ENCODE measurements around the gene KCNJ8.

KCNJ8 gene

GRCh38 chr12:21757735-21758134 lies 16.8 kb downstream of the KCNJ8 start:
- no peak for TF ChIP-seq CTCF (IDR thresholded peaks at IDR 0.05; ENCODE audit: control extremely low read depth, extremely low read depth, low read depth, missing control alignments)
- CTCF ChIA-PET = interaction anchor here (1.0 kb wide), 1 partner anchor 16 kb away, joined by 3 read pairs; no protein-coding TSS in a partner anchor
- POLR2A ChIA-PET = no interaction called here
- no peak for DNase-seq (ENCODE audit: extremely low spot score)

DNA sequence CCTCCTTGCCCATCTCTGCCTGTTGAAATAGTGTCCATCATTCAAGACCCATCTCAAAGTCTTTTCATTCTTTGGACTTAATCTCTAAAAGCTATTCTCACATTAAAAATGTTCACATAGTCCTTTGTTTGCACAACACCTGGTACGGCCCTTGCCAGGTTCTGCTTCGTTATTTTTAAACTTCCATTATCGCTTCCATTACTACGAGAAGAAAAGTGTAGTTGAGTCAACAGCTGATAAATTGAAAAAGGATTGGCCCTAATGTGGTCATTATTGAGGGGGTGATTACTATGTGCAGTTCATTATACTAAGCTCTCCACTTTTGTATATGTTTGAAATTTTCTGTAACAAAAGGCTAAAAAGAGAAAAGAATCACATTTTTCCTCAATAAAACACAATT lies 17.8 kb downstream of the KCNJ8 start:
- DNase-seq (ENCODE audit: extremely low spot score) = no peak
- CTCF ChIA-PET = interaction anchor here (0.7 to 1.0 kb wide), 2 partner anchors 10 to 15 kb away, joined by 3 read pairs; no protein-coding TSS in a partner anchor
- POLR2A ChIA-PET = no interaction called here
- TF ChIP-seq CTCF (IDR thresholded peaks at IDR 0.05; ENCODE audit: control extremely low read depth, extremely low read depth, low read depth, missing control alignments) = no peak

DNA sequence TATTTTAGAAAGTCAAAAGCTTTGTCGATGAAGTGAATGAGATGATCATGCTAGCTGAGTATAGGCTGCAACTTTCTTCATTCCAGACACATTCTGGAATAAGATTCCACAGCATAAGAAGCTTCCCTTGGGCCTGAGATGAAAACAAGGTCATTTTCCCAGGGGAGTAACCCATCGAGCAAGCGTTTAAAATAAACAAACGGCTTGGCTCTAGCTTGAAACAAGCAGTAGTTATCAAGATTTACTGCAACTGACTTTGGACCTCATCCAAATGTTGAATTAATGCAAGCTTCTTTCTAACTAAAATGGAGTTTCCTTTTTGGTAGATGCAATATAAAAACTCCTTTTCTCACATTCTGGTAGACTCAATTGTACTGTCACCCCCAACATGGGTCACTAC lies 23.0 kb downstream of the KCNJ8 start:
- no peak for DNase-seq (ENCODE audit: extremely low spot score)
- CTCF ChIA-PET = no interaction called here
- POLR2A ChIA-PET = no interaction called here
- TF ChIP-seq CTCF (IDR thresholded peaks at IDR 0.05; ENCODE audit: control extremely low read depth, extremely low read depth, low read depth, missing control alignments) = no peak

DNA sequence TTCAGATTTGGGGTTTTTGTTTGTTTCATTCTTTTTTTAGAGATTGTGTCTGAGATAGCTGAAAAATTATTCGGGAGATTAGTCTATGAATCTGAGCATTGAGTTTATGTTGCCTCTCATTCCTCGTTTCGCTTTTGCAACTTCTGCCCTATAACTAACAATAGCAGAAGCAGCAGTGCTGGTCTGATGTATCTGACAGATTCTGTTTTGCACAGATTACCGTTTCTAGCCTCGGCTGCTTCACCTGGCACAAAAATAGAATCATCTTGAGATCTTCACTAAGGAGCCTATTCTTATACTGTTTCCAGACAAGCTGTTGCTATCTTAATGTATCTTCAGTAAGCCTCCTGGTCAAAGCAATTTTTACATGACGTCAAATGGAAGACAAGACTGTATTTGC lies 29.2 kb downstream of the KCNJ8 start:
- ChIA-PET POLR2A (no interaction called here), CTCF (interaction anchor here (1.2 kb wide), 1 partner anchor 35 kb away, joined by 3 read pairs; no protein-coding TSS in a partner anchor)
- DNase-seq (ENCODE audit: extremely low spot score) = no peak
- no peak for TF ChIP-seq CTCF (IDR thresholded peaks at IDR 0.05; ENCODE audit: control extremely low read depth, extremely low read depth, low read depth, missing control alignments)

GRCh38 chr12:21731144-21731543 lies 43.4 kb downstream of the KCNJ8 start:
- no peak for DNase-seq (ENCODE audit: extremely low spot score)
- POLR2A ChIA-PET = no interaction called here
- CTCF ChIA-PET = no interaction called here
- no peak for TF ChIP-seq CTCF (IDR thresholded peaks at IDR 0.05; ENCODE audit: control extremely low read depth, extremely low read depth, low read depth, missing control alignments)

DNA sequence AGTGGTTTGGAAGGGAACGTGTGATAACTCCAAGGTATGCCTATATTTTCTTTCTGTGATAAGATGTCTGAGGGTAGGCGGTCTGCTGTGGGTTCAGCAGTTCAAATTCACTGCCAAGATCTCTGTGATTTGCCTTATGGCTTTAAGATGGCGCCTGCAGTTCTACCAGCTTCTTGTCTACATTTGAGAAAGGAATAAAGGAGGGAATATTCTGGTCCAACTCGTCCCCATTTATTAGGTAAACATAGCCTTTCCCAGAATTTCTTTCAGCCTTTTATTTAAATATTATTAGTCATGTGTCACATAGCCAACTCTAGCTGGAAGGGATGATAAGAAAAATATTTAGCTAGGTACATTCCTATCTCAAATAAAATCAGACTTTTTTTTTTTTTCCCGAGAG lies 48.8 kb downstream of the KCNJ8 start:
- CTCF ChIA-PET = no interaction called here
- no peak for DNase-seq (ENCODE audit: extremely low spot score)
- TF ChIP-seq CTCF (IDR thresholded peaks at IDR 0.05; ENCODE audit: control extremely low read depth, extremely low read depth, low read depth, missing control alignments) = no peak
- POLR2A ChIA-PET = no interaction called here

Data from GM10248 (cell line).